GM18526 (cell line): ENCODE data around the gene JAGN1.

Experiments
- POLR2A ChIP-seq: IDR thresholded peaks from 3 replicates; pipeline ENCODE4 v1.6.1; 2011; ENCODE audit not compliant: insufficient read length; ENCODE audit errors: extremely low read depth

The JAGN1 gene

GRCh38 chr3:9897408-9898372 lies 7.3 kb downstream of the JAGN1 start:
- TF ChIP-seq POLR2A, result no peak

- TF ChIP-seq POLR2A, result no peak
Measured at GRCh38 chr3:9898467-9899241, 8.2 kb downstream of the JAGN1 start.

GRCh38 chr3:9899289-9899791 lies 8.9 kb downstream of the JAGN1 start:
- no peak for TF ChIP-seq POLR2A

- TF ChIP-seq POLR2A, result no peak
Measured at GRCh38 chr3:9901967-9902366, 11.6 kb downstream of the JAGN1 start.

GRCh38 chr3:9902372-9903237 lies 12.2 kb downstream of the JAGN1 start, which contains the start of gene IL17RE:
TSS of gene IL17RE (plus strand) at chr3:9902848. CDS start at chr3:9902933, 85 bp downstream.
- no peak for TF ChIP-seq POLR2A

GRCh38 chr3:9903238-9903624 lies 12.8 kb downstream of the JAGN1 start:
- no peak for TF ChIP-seq POLR2A

GRCh38 chr3:9903904-9904303 lies 13.5 kb downstream of the JAGN1 start:
- no peak for TF ChIP-seq POLR2A

GRCh38 chr3:9906480-9906879 lies 16.1 kb downstream of the JAGN1 start:
- TF ChIP-seq POLR2A, result no peak

GRCh38 chr3:9908286-9908685 lies 17.9 kb downstream of the JAGN1 start:
- TF ChIP-seq POLR2A, result no peak

GRCh38 chr3:9909221-9910013 lies 19.0 kb downstream of the JAGN1 start:
- no peak for TF ChIP-seq POLR2A

- TF ChIP-seq POLR2A, result no peak
Measured at GRCh38 chr3:9911863-9912262, 21.5 kb downstream of the JAGN1 start.

- no peak for TF ChIP-seq POLR2A
Measured at GRCh38 chr3:9912294-9912935, 22.0 kb downstream of the JAGN1 start.

GRCh38 chr3:9913601-9914000 lies 23.2 kb downstream of the JAGN1 start:
- no peak for TF ChIP-seq POLR2A

GRCh38 chr3:9914011-9914410 lies 23.6 kb downstream of the JAGN1 start:
- no peak for TF ChIP-seq POLR2A
